GM12878 (cell line): ENCODE data around the gene NUPR1. TPM values are rescaled to one million over a fixed set of nuclear protein-coding genes. Genes with fewer than 3 reads are reported as not detected.

ENCODE experiments used
- BCL11A ChIP-seq: IDR thresholded peaks from 2 replicates; pipeline ENCODE4 v1.6.1; 2011; ENCODE audit warnings: low read depth, low read length
- BCLAF1 ChIP-seq: fragments of 450-650 bp; IDR thresholded peaks from 2 replicates; pipeline ENCODE4 v1.6.1; 2017; ENCODE audit warnings: antibody characterized with exemption, mild to moderate bottlenecking, moderate library complexity
- E4F1 ChIP-seq: fragments of 450-650 bp; IDR thresholded peaks from 2 replicates; pipeline ENCODE4 v1.6.1; 2018; ENCODE audit warnings: borderline replicate concordance, mild to moderate bottlenecking; ENCODE audit not compliant: partially characterized antibody
- FOXK2 ChIP-seq: fragments of 450-650 bp; IDR thresholded peaks from 2 replicates; pipeline ENCODE4 v1.6.1; 2017; ENCODE audit warnings: mild to moderate bottlenecking, moderate library complexity
- JUND ChIP-seq: IDR thresholded peaks from 2 replicates; pipeline ENCODE4 v1.6.1; 2012; ENCODE audit warnings: low read depth, mild to moderate bottlenecking, low read length, improper control_type of control experiment, moderate library complexity
- MAX ChIP-seq: IDR thresholded peaks from 2 replicates; pipeline ENCODE4 v1.6.1; 2012; ENCODE audit warnings: low read depth, low read length, improper control_type of control experiment
- NRF1 ChIP-seq: conservative IDR thresholded peaks from 2 replicates; pipeline ENCODE4 v1.6.1; 2011; ENCODE audit warnings: mild to moderate bottlenecking, low read depth, low read length, improper control_type of control experiment
- PAX8 ChIP-seq: fragments of 450-650 bp; IDR thresholded peaks from 2 replicates; pipeline ENCODE4 v1.6.1; 2017; ENCODE audit warnings: mild to moderate bottlenecking, moderate library complexity
- PBX3 ChIP-seq: IDR thresholded peaks from 2 replicates; pipeline ENCODE4 v1.6.1; 2011; ENCODE audit warnings: mild to moderate bottlenecking, low read depth, low read length, moderate library complexity; ENCODE audit not compliant: insufficient replicate concordance
- RCOR1 ChIP-seq: conservative IDR thresholded peaks from 2 replicates; pipeline ENCODE4 v1.6.1; 2012; ENCODE audit warnings: low read depth, low read length, improper control_type of control experiment
- USF1 ChIP-seq: IDR thresholded peaks from 2 replicates; pipeline ENCODE4 v1.6.1; 2011; ENCODE audit warnings: borderline replicate concordance, low read depth, mild to moderate bottlenecking, moderate library complexity, mixed read lengths, low read length; ENCODE audit not compliant: insufficient read depth; ENCODE audit errors: extremely low read length
- ZBTB4 ChIP-seq: fragments of 450-650 bp; formaldehyde crosslinking; IDR thresholded peaks from 2 replicates; pipeline ENCODE4 v1.4.0; 2022; ENCODE audit warnings: mild to moderate bottlenecking, moderate library complexity
- ZBTB40 ChIP-seq: fragments of 450-650 bp; IDR thresholded peaks from 2 replicates; pipeline ENCODE4 v1.6.1; 2016; ENCODE audit warnings: mild to moderate bottlenecking, moderate library complexity, borderline replicate concordance
- polyA plus RNA-seq, 11 experiments: library from polyadenylated mRNA; depleted of rRNA in 4 of 11; unstranded in 6 of 11; stranded (reverse) in 5 of 11; fragments of >200 nt; fragmentation: Nextera tagmentation in 4 of 11; fragmentation: Illumina TruSeq in 1 of 11; extraction: Ambion mirVana in 4 of 11; extraction: Trizol in 1 of 11; gene quantifications; 1 replicate in 1 of 11; 2 replicates in 10 of 11; pipeline versions ENCODE4 v1.2.1 to v1.2.3, GENCODE V29; 2011 to 2016; ENCODE audit warnings: inconsistent platforms in 2 of 11, missing spikeins in 2 of 11, low read depth in 1 of 11
- total RNA-seq, 4 experiments: library from RNA; depleted of rRNA in 3 of 4; stranded (reverse); fragments of >200 nt in 3 of 4; fragmentation: Illumina TruSeq in 1 of 4; extraction: Trizol in 1 of 4; gene quantifications; 2 replicates each; pipeline versions ENCODE4 v1.2.1 to v1.2.3, GENCODE V29; 2013 to 2021

The NUPR1 gene
- total and polyA plus RNA-seq, 10 of the 15 experiments (the other 5 are each of a cell fraction or from before 2014, with no cell fraction given): 0.04 to 0.78 (median 0.17) TPM; not detected in 2

GRCh38 chr16:28491970-28492474 lies 46.8 kb downstream of the NUPR1 start, which contains the start of gene CLN3 (continued):
- TF ChIP-seq PAX8: 0 out of 2 replicates have a peak, but pooled peaks have one; percentile 62
- TF ChIP-seq FOXK2: no peak
- no peak for TF ChIP-seq NRF1
- TF ChIP-seq E4F1: peak; percentile 94
- no peak for TF ChIP-seq BCL11A
- TF ChIP-seq PBX3: no peak
- TF ChIP-seq ZBTB4 (CRISPR knock-in tag): peak; percentile 82
- TF ChIP-seq MAX: peak; percentile 88; the same call in 1 of the 2 replicates
- 0 out of 2 replicates have a peak, but pooled peaks have one; percentile 20 for TF ChIP-seq RCOR1
- TF ChIP-seq ZBTB40: peak; percentile 73; the same call in 1 of the 2 replicates
- peak; percentile 98 for TF ChIP-seq USF1
- TF ChIP-seq JUND: no peak
- no peak for TF ChIP-seq BCLAF1
